ENCODE measurements around the gene ZNF324B. TPM values are rescaled to one million over a fixed set of nuclear protein-coding genes. Genes with fewer than 3 reads are reported as not detected.
A peak's percentile ranks its signal among the peaks of the same experiment; 100 is the strongest.

The ZNF324B gene
- total and polyA plus RNA-seq, 9 donors = 4.2 to 11.4 (median 8.3) TPM

DNA sequence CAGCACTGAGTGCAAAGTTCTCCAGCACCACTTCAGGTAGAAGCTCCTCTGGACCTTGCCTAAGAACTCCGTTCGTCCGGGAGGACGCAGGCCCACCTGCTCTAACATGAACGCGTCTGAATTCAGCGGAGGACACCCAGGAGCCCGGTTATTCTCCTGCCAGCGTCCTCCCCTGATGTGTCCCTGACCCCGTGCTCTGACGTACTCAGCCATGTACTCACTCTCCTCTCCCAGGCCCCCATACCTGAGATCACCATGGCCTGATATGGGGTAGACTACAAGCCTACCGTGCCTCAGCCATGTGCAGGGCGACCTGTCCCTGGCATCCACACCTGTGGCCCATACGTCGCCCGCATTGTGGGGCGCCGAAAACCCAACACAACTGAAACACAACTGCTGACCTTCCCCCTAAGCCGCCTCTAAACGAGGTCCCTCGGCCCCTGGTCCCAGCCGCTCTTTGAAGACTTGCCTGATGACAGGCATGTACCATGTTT, 43.7 kb upstream of the ZNF324B start:
- Histone ChIP-seq H3K27ac (peak overlapping the region; percentile 80 to 84), H3K27me3 (no peaks in the 10 kb centered on the region), H3K36me3 (no peaks in the 10 kb centered on the region), H3K4me3 (peak overlapping the region; percentile 77), H3K9me3 (no peaks in the 10 kb centered on the region), H3K4me1 (ENCODE audit: insufficient read depth) (peaks cover 10% of the 10 kb centered on the region)
- no peak for TF ChIP-seq POLR2A (IDR thresholded peaks at IDR 0.05)
- TF ChIP-seq, protein P1, sequence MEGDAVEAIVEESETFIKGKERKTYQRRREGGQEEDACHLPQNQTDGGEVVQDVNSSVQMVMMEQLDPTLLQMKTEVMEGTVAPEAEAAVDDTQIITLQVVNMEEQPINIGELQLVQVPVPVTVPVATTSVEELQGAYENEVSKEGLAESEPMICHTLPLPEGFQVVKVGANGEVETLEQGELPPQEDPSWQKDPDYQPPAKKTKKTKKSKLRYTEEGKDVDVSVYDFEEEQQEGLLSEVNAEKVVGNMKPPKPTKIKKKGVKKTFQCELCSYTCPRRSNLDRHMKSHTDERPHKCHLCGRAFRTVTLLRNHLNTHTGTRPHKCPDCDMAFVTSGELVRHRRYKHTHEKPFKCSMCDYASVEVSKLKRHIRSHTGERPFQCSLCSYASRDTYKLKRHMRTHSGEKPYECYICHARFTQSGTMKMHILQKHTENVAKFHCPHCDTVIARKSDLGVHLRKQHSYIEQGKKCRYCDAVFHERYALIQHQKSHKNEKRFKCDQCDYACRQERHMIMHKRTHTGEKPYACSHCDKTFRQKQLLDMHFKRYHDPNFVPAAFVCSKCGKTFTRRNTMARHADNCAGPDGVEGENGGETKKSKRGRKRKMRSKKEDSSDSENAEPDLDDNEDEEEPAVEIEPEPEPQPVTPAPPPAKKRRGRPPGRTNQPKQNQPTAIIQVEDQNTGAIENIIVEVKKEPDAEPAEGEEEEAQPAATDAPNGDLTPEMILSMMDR (IDR thresholded peaks at IDR 0.05) = no peak
- no peak for TF ChIP-seq EP300 (IDR thresholded peaks at IDR 0.05)
- DNase-seq = peak in 3 of 5 donors; percentile 41 to 49 (median 48)
- WGBS, 3 donors = 4 to 10% (median 7%) methylated on average over 21 to 22 of the region's 22 CpGs
- intact Hi-C loops (cut with DNase I) = no loop called here

DNA sequence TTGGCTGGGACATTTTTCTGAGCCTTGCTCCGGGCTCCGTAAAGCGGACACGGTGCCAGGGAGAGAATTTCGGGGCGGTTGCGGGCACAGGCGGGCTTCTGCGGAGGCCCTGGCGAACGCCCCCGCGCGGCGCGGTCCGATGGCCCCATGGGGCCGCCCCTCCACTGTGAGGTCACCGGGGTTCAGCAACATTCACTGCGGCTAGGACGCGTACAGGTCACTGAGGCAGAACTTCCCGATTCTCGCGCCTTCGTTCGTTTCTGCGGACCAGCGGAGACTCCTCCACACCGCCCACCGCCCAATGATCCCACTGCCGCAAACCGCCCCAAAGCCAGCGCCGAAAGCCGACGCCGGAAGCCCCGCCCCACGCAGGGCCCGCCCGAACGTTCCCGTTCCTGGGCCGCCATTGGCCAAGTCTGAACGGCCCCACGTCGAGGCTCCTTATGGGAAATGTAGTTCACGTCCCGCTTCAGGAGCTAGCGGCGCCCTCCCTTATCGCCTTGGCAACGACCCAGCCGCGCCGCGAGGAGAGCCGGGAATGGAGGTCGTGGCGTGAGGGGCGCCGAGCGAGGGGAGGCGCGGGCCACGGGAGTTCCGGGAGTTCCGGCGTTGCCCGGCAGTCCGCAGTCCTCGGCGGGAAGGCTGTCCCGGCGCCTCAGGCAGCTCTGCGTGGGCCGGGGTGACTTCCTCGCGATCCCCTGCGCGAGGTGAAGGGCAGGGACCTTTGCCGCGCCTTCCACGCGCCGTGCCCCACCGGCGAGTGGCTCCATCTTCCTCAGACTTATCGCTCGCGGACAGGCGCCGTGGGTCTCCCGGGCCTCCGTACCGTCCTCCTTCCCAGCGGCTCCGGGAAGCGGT, 43.0 kb upstream of the ZNF324B start, which contains the start of gene ZNF584:
Gene ZNF584 (plus strand): TSS at position 498 of the 858 bp plus-strand sequence. CDS start 499 bp downstream, outside the sequence.
- intact Hi-C loops (cut with DNase I) = no loop called here
- no peaks in the 10 kb centered on the region for H3K36me3 ChIP-seq
- TF ChIP-seq EP300 (IDR thresholded peaks at IDR 0.05) (no peak), POLR2A (IDR thresholded peaks at IDR 0.05) (peak; percentile 88)
- TF ChIP-seq, protein P1 (IDR thresholded peaks at IDR 0.05) = peak in 1 of 3 donors; percentile 6
- peak within 1 kb of the TSS; percentile 80 to 84 for H3K27ac ChIP-seq
- no peaks in the 10 kb centered on the region for H3K27me3 ChIP-seq
- peak within 1 kb of the TSS; percentile 77 for H3K4me3 ChIP-seq
- peaks cover 10% of the 10 kb centered on the region for H3K4me1 ChIP-seq (ENCODE audit: insufficient read depth)
- H3K9me3 ChIP-seq = no peaks in the 10 kb centered on the region
- WGBS, 3 donors = 0 to 1% (median 0%) methylated on average over 62 to 100 of the region's 100 CpGs
- DNase-seq = peak; percentile 95 to 97 (median 96)

DNA sequence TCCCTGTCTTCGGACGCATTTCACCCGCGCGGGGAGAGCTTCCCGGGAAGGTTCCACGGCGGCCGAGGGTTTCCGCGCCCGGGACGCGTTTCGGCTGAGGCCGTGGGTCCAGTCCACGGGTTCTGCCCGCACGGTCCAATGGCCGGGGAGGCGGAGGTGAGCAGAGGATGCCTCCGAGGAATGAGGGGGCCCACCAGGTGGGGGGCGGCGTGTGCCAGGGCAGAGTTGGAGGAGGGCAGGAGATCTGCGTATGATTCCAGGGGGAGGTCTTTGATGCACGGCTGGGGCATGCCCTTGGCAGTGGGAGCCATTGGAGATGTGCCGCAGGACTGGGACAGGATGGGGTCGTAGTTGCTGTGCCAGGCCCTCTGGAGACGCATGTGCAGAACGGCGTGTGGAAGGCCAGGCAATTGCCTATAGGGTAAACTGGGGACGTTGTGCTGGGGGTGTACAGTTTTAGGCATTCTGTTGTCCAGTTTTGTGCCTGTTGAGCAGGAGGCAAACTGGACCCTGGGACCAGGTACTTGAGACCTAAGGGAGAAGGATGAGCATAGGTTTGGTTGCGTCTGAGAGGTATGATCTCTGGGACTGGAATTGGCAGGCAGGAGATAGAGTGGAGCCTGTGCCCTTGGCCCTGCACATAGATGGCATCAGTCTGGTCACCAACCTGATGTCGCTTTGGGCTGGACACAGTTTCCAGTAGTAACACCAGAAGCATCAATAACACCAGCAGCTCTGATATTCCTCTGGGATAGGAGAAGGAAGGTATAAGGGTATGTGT, 42.2 kb upstream of the ZNF324B start:
- WGBS, 3 donors = 1 to 3% (median 2%) methylated on average over 27 to 34 of the region's 34 CpGs
- H3K36me3 ChIP-seq = no peaks in the 10 kb centered on the region
- DNase-seq = peak; percentile 41 to 62 (median 61)
- TF ChIP-seq, protein P1 (IDR thresholded peaks at IDR 0.05) = no peak
- TF ChIP-seq EP300 (IDR thresholded peaks at IDR 0.05) (no peak), POLR2A (IDR thresholded peaks at IDR 0.05) (no peak)
- H3K4me3 ChIP-seq = peak overlapping the region; percentile 77
- H3K27me3 ChIP-seq = no peaks in the 10 kb centered on the region
- intact Hi-C loops (cut with DNase I) = no loop called here
- no peaks in the 10 kb centered on the region for H3K9me3 ChIP-seq
- H3K27ac ChIP-seq = peak overlapping the region; percentile 78 to 80
- H3K4me1 ChIP-seq (ENCODE audit: insufficient read depth) = peaks cover 10% of the 10 kb centered on the region

DNA sequence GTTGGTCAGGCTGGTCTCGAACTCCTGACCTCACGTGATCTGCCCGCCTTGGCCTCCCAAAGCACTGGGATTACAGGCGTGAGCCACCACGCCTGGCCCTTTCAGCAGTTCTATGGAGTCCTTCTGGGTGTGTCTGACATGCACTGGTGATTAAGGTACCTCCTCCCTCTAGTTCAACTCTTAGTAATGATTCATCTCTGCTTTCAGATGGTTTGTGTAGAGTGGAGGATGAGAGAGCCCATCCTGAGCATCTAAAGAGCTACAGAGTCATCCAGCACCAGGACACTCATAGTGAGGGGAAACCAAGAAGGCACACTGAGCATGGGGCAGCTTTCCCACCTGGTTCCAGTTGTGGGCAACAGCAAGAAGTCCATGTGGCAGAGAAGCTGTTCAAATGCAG, 34.8 kb upstream of the ZNF324B start:
- 97 to 98% (median 97%) methylated on average over 5 of the region's 5 CpGs for WGBS, 3 donors
- no peaks in the 10 kb centered on the region for H3K36me3 ChIP-seq
- TF ChIP-seq, protein P1 (IDR thresholded peaks at IDR 0.05) = no peak
- TF ChIP-seq POLR2A (IDR thresholded peaks at IDR 0.05) (no peak), EP300 (IDR thresholded peaks at IDR 0.05) (no peak)

More for the DNA sequence above, 34.8 kb upstream of the ZNF324B start:
- no peak for DNase-seq
- H3K4me1 ChIP-seq (ENCODE audit: insufficient read depth) = no peaks in the 10 kb centered on the region
- intact Hi-C loops (cut with DNase I) = no loop called here
- H3K27ac ChIP-seq = no peak overlapping the region
- H3K4me3 ChIP-seq = no peak overlapping the region
- H3K9me3 ChIP-seq = peaks cover 0 to 12% of the 10 kb centered on the region in 2 donors
- H3K27me3 ChIP-seq = no peaks in the 10 kb centered on the region

All from ovary (tissue), 9 donors.